H1 (cell line): ENCODE measurements around the gene RHD. TPM values are rescaled to one million over a fixed set of nuclear protein-coding genes. Genes with fewer than 3 reads are reported as not detected.

Source experiments
- CTCF ChIA-PET: fragments of 300-600 bp; sonication (Branson Sonifier 250); formaldehyde crosslinking; loops from one replicate; lab custom pipeline; 2021; ENCODE audit not compliant: partially characterized antibody; lab: Charles Lee
- POLR2A ChIA-PET: fragments of 300-600 bp; sonication (Branson Sonifier 250); formaldehyde crosslinking; loops from one replicate; lab custom pipeline; 2021; ENCODE audit warnings: inconsistent platforms; ENCODE audit not compliant: partially characterized antibody; lab: Charles Lee
- DNase-seq, 2 experiments: peaks; one replicate each; pipeline versions ENCODE4 v3.0.0 to v3.0.0-alpha.2; 2010 to 2022; ENCODE audit warnings: low spot score in 2 of 2, low read depth in 1 of 2, mixed read lengths in 1 of 2
- FAIRE-seq: peaks from 2 replicates; lab custom pipeline; 2011; peaks lifted over from hg19 to GRCh38; lab: Jason Lieb, UNC
- H2AFZ ChIP-seq: 2 replicates; pipeline ENCODE4 v1.8.1; 2012; ENCODE audit warnings: low read length, inconsistent platforms
- H2AK5ac ChIP-seq: 2 replicates; pipeline ENCODE4 v1.6.1; 2013; ENCODE audit warnings: low read depth, low read length
- H2BK120ac ChIP-seq: replicated peaks from 2 replicates; pipeline ENCODE3; 2013; ENCODE audit warnings: low read depth, low read length, inconsistent platforms
- H2BK12ac ChIP-seq: 2 replicates; pipeline ENCODE4 v1.6.1; 2013; ENCODE audit warnings: low read depth, low read length
- H2BK15ac ChIP-seq: 2 replicates; pipeline ENCODE4 v1.6.1; 2013; ENCODE audit warnings: low read length
- H2BK20ac ChIP-seq: 2 replicates; pipeline ENCODE4 v1.6.1; 2013; ENCODE audit warnings: low read length
- H2BK5ac ChIP-seq: 2 replicates; pipeline ENCODE4 v1.6.1; 2013; ENCODE audit warnings: low read depth, low read length
- H3K14ac ChIP-seq: 2 replicates; pipeline ENCODE4 v1.6.1; 2013; ENCODE audit warnings: inconsistent platforms; ENCODE audit not compliant: insufficient read length
- H3K18ac ChIP-seq: 2 replicates; pipeline ENCODE4 v1.6.1; 2013; ENCODE audit warnings: low read length; ENCODE audit errors: extremely low read depth
- H3K23ac ChIP-seq: 2 replicates; pipeline ENCODE4 v1.6.1; 2013; ENCODE audit warnings: inconsistent platforms; ENCODE audit not compliant: insufficient read length
- H3K23me2 ChIP-seq: 2 replicates; pipeline ENCODE4 v1.6.1; 2013; ENCODE audit warnings: low read depth, low read length
- H3K27ac ChIP-seq: 2 replicates; pipeline ENCODE4 v1.6.1; 2011; ENCODE audit warnings: low read depth, low read length, inconsistent platforms
- H3K27me3 ChIP-seq, 4 experiments: replicated peaks in 1 of 4; 1 replicate in 1 of 4; 2 replicates in 3 of 4; pipeline versions ENCODE4 v1.6.1 to v1.8.1; 2011 to 2013; ENCODE audit warnings: low read length in 3 of 4, mild to moderate bottlenecking in 3 of 4, inconsistent platforms in 2 of 4, mixed read lengths in 2 of 4, moderate library complexity in 1 of 4; ENCODE audit not compliant: control insufficient read depth in 3 of 4, insufficient read depth in 3 of 4; ENCODE audit errors: extremely low read depth in 1 of 4
- H3K36me3 ChIP-seq, 4 experiments: 2 replicates each; pipeline versions ENCODE4 v1.6.1 to v1.8.1; 2011 to 2013; ENCODE audit warnings: mild to moderate bottlenecking in 4 of 4, low read length in 3 of 4, moderate library complexity in 2 of 4, control low read depth in 1 of 4, inconsistent platforms in 1 of 4; ENCODE audit not compliant: insufficient read depth in 4 of 4, control insufficient read depth in 2 of 4
- H3K4ac ChIP-seq: replicated peaks from 2 replicates; pipeline ENCODE3; 2013; ENCODE audit warnings: low read length, low read depth, mixed read lengths, inconsistent platforms; ENCODE audit not compliant: insufficient read length
- H3K4me1 ChIP-seq, 4 experiments: replicated peaks in 1 of 4; 1 replicate in 1 of 4; 2 replicates in 3 of 4; pipeline versions ENCODE4 v1.6.1 to v1.8.1; 2011 to 2013; ENCODE audit warnings: low read length in 3 of 4, inconsistent platforms in 2 of 4, mixed read lengths in 1 of 4; ENCODE audit not compliant: insufficient read depth in 4 of 4, control insufficient read depth in 3 of 4
- H3K4me2 ChIP-seq, 2 experiments: 2 replicates each; pipeline versions ENCODE4 v1.6.1 to v1.8.1; 2011 to 2013; ENCODE audit warnings: low read depth in 2 of 2, low read length in 2 of 2, control low read depth in 1 of 2, inconsistent platforms in 1 of 2, mild to moderate bottlenecking in 1 of 2; ENCODE audit not compliant: insufficient read depth in 1 of 2
- H3K4me3 ChIP-seq, 4 experiments: fragments of 200-600, 300-600 bp in 1 of 4; sonication (generic), shearing (Covaris generic), sonication (Bioruptor Twin) in 1 of 4; 2 replicates each; pipeline versions ENCODE4 v1.5.1 to v1.8.1; 2011 to 2016; ENCODE audit warnings: low read length in 4 of 4, low read depth in 3 of 4, control low read depth in 2 of 4, inconsistent platforms in 2 of 4, mild to moderate bottlenecking in 2 of 4, mixed read lengths in 1 of 4, moderate library complexity in 1 of 4; ENCODE audit not compliant: insufficient read depth in 2 of 4; ENCODE audit errors: extremely low read depth in 1 of 4
- H3K56ac ChIP-seq: replicated peaks from 2 replicates; pipeline ENCODE3; 2013; ENCODE audit warnings: low read depth, mild to moderate bottlenecking, mixed read lengths, low read length, inconsistent platforms; ENCODE audit not compliant: insufficient read length
- H3K79me1 ChIP-seq: 2 replicates; pipeline ENCODE4 v1.6.1; 2013; ENCODE audit warnings: low read depth, low read length, control low read depth
- H3K79me2 ChIP-seq, 2 experiments: 2 replicates each; pipeline versions ENCODE4 v1.6.1 to v1.8.1; 2012 to 2013; ENCODE audit warnings: low read length in 2 of 2, mild to moderate bottlenecking in 2 of 2, inconsistent platforms in 1 of 2; ENCODE audit not compliant: insufficient read depth in 2 of 2, control insufficient read depth in 1 of 2
- H3K9ac ChIP-seq, 4 experiments: replicated peaks in 1 of 4; 1 replicate in 1 of 4; 2 replicates in 3 of 4; pipeline versions ENCODE4 v1.6.1 to v1.8.1; 2011 to 2013; ENCODE audit warnings: low read depth in 3 of 4, low read length in 3 of 4, control low read depth in 2 of 4, mild to moderate bottlenecking in 2 of 4, moderate library complexity in 2 of 4, inconsistent platforms in 1 of 4; ENCODE audit errors: extremely low read depth in 1 of 4
- H3K9me3 ChIP-seq, 2 experiments: 2 replicates each; pipeline versions ENCODE4 v1.6.1 to v1.8.1; 2012 to 2013; ENCODE audit warnings: mild to moderate bottlenecking in 2 of 2, moderate library complexity in 2 of 2, control low read depth in 1 of 2, inconsistent platforms in 1 of 2, low read depth in 1 of 2, low read length in 1 of 2, mixed read lengths in 1 of 2; ENCODE audit not compliant: insufficient read depth in 2 of 2
- H4K20me1 ChIP-seq, 2 experiments: replicated peaks in 1 of 2; 2 replicates each; pipeline versions ENCODE3 to v1.8.1; 2011 to 2013; ENCODE audit warnings: inconsistent platforms in 2 of 2, low read length in 2 of 2, mild to moderate bottlenecking in 1 of 2; ENCODE audit not compliant: insufficient read depth in 2 of 2, control insufficient read depth in 1 of 2
- H4K5ac ChIP-seq: 2 replicates; pipeline ENCODE4 v1.6.1; 2013; ENCODE audit warnings: low read length, low read depth, mixed read lengths, inconsistent platforms; ENCODE audit not compliant: insufficient read length
- H4K8ac ChIP-seq: 2 replicates; pipeline ENCODE4 v1.8.0; 2013; ENCODE audit warnings: mild to moderate bottlenecking, moderate library complexity, low read length, inconsistent platforms; ENCODE audit not compliant: insufficient read depth; ENCODE audit errors: extremely low read depth
- H4K91ac ChIP-seq: replicated peaks from 2 replicates; pipeline ENCODE3; 2013; ENCODE audit warnings: low read length, mixed read lengths, inconsistent platforms; ENCODE audit not compliant: insufficient read length
- KDM5A ChIP-seq: fragments of 200-600 bp; IDR thresholded peaks from 2 replicates; pipeline ENCODE4 v1.7.1; 2012; ENCODE audit warnings: mild to moderate bottlenecking, low read length, inconsistent platforms, mixed read lengths
- RAD21 ChIP-seq, 2 experiments: IDR thresholded peaks in 1 of 2; conservative IDR thresholded peaks in 1 of 2; 2 replicates each; pipeline ENCODE4 v1.6.1; 2011; ENCODE audit warnings: low read depth in 2 of 2, low read length in 2 of 2, improper control_type of control experiment in 1 of 2, inconsistent platforms in 1 of 2, mild to moderate bottlenecking in 1 of 2, moderate library complexity in 1 of 2
- SIN3A ChIP-seq, 2 experiments: IDR thresholded peaks in 1 of 2; conservative IDR thresholded peaks in 1 of 2; 2 replicates each; pipeline ENCODE4 v1.6.1; 2011 to 2012; ENCODE audit warnings: low read length in 2 of 2, improper control_type of control experiment in 1 of 2, low read depth in 1 of 2, mild to moderate bottlenecking in 1 of 2
- TBP ChIP-seq: IDR thresholded peaks from 2 replicates; pipeline ENCODE4 v1.6.1; 2011; ENCODE audit warnings: low read depth, low read length, improper control_type of control experiment
- WGBS, 2 experiments: shearing (Covaris generic) in 1 of 2; methylation state at CpG; one replicate each; pipeline versions ENCODE4 v1.1.6 to v1.1.7; 2013 to 2015; ENCODE audit warnings: low lambda C conversion rate in 2 of 2, mixed read lengths in 2 of 2, inconsistent platforms in 1 of 2, low coverage in 1 of 2, missing lambda C conversion rate in 1 of 2; ENCODE audit not compliant: insufficient replicate concordance in 2 of 2, insufficient coverage in 1 of 2, insufficient read length in 1 of 2; ENCODE audit errors: extremely low coverage in 1 of 2, missing lambda C conversion rate in 1 of 2; 5-methylcytosine and 5-hydroxymethylcytosine counted together
- polyA plus RNA-seq, 7 experiments: library from polyadenylated mRNA; depleted of rRNA in 3 of 7; stranded (reverse) in 5 of 7; unstranded in 2 of 7; fragments of >200 nt in 5 of 7; fragments of 200-250 nt in 2 of 7; gene quantifications; 1 replicate in 5 of 7; 2 replicates in 1 of 7; 4 replicates in 1 of 7; pipeline versions ENCODE4 v1.2.1 to v1.2.3, GENCODE V29; 2011 to 2013; ENCODE audit warnings: missing spikeins in 2 of 7, mixed read lengths in 2 of 7
- total RNA-seq: library from RNA; stranded (reverse); fragmentation: NEBNext Ultra II Directional; extraction: Animal tissue kit (Norgen Biotek cat#: 25700); gene quantifications from 2 replicates; pipeline ENCODE4 v1.2.1, GENCODE V29; 2021
- TF ChIP-seq, protein P1 (sequence below): IDR thresholded peaks from 2 replicates; pipeline ENCODE4 v1.6.1; 2012; ENCODE audit warnings: inconsistent platforms

Gene RHD
- total and polyA plus RNA-seq, 2 of the 8 experiments (the other 6 are each of a cell fraction or from before 2014, with no cell fraction given): 0.21 TPM; not detected in 1

DNA sequence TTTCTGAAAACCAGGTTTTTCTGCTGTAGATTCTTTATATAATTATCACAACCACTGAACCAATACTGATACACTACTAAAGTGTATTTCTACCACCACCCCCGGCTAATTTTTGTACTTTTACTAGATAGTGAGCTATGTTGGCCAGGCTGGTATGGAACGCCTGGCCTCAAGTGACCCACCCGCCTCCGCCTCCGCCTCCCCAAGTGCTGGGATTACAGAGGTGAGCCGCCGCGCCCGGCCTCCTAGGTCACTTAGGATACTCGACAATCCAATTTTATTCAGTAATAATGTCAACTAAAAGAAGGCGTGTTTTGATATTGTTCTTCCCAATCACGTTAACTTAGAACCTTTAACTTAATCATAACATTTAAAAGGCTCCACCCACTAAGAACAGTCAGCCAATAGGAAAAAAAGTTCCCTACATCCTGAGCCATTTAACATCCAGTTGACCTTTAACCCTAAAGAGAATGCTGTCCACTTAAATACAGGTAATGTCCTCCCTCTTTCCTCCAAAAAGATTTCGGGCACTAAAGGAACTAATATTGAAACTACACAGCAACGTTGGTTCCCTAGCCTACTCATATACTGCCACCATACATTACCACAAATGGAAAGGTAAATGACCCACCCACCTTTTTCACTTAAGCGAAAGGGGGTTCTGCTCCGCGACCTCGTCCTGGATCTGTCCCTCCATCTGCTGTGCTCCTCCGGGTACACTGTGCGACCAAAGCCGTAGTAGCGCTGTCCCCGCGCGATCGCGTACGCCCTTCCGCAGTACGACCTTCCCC is 26.3 kb upstream of the RHD start:
- no peak overlapping the region for H2AK5ac ChIP-seq
- no peak overlapping the region for H3K23ac ChIP-seq
- H3K56ac ChIP-seq: no peak overlapping the region
- no peak overlapping the region for H3K4ac ChIP-seq
- FAIRE-seq (no peak), DNase-seq (no peak)
- ChIA-PET POLR2A (interaction anchor here (1.0 to 5.0 kb wide), 8 partner anchors 7 to 111 kb away, joined by 3 to 66 read pairs (median 4); partner anchors contain the start of gene SYF2), CTCF (interaction anchor here (0.6 kb wide), 1 partner anchor 212 kb away, joined by 3 read pairs; no protein-coding TSS in a partner anchor)
- 0 out of 2 replicates have a peak overlapping the region, but pooled peaks have one; percentile 7 for H2BK12ac ChIP-seq
- H3K18ac ChIP-seq: peak overlapping the region; percentile 9; the same call in 1 of the 2 replicates
- H3K23me2 ChIP-seq: peaks cover 9% of the 10 kb centered on the region
- peak overlapping the region; percentile 84; the same call in 1 of the 2 replicates for H3K27ac ChIP-seq
- no peak overlapping the region for H4K5ac ChIP-seq
- H3K27me3 ChIP-seq: no peaks in the 10 kb centered on the region
- peaks cover 3 to 24% of the 10 kb centered on the region in 2 experiments; a peak in 3 of 4 replicates for H3K79me2 ChIP-seq
- no peak overlapping the region for H2BK15ac ChIP-seq
- peaks cover 6 to 8% of the 10 kb centered on the region in 2 experiments for H4K20me1 ChIP-seq
- H3K36me3 ChIP-seq: peaks cover 15 to 34% (median 22%) of the 10 kb centered on the region in 4 experiments
- no peak overlapping the region for H2AFZ ChIP-seq
- no peak overlapping the region for H2BK120ac ChIP-seq
- H3K14ac ChIP-seq: no peak overlapping the region
- H3K4me1 ChIP-seq: no peaks in the 10 kb centered on the region; a peak in 1 of 7 replicates
- TF ChIP-seq SIN3A (conservative IDR thresholded peaks at IDR 0.05 in 1 of 2, IDR thresholded peaks at IDR 0.05 in 1 of 2; ENCODE audit: low read depth in 1 of 2, low read length in 2 of 2) (peak in 1 of 2 experiments; percentile 42; a peak in 1 of 4 replicates), RAD21 (IDR thresholded peaks at IDR 0.05 in 1 of 2, conservative IDR thresholded peaks at IDR 0.05 in 1 of 2; ENCODE audit: low read depth in 2 of 2, low read length in 2 of 2) (no peak), KDM5A (0 out of 2 replicates have a peak, but pooled peaks have one; percentile 4), TBP (no peak)
- TF ChIP-seq, protein P1, sequence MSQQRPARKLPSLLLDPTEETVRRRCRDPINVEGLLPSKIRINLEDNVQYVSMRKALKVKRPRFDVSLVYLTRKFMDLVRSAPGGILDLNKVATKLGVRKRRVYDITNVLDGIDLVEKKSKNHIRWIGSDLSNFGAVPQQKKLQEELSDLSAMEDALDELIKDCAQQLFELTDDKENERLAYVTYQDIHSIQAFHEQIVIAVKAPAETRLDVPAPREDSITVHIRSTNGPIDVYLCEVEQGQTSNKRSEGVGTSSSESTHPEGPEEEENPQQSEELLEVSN: no peak
- no peak overlapping the region for H2BK20ac ChIP-seq
- H3K9me3 ChIP-seq: no peaks in the 10 kb centered on the region
- peak overlapping the region; percentile 83; the same call in 1 of the 2 replicates for H2BK5ac ChIP-seq
- no peak overlapping the region; the same call in 1 of the 2 replicates for H4K8ac ChIP-seq
- peak overlapping the region; percentile 67 to 99 (median 96) for H3K4me3 ChIP-seq
- no peak overlapping the region for H4K91ac ChIP-seq
- peak overlapping the region; percentile 87 to 92 for H3K4me2 ChIP-seq
- peaks cover 6% of the 10 kb centered on the region for H3K79me1 ChIP-seq
- H3K9ac ChIP-seq: peak overlapping the region; percentile 78 to 89 (median 86)
- 35% methylated on average over 30 of the region's 30 CpGs; no CpG with 5 or more reads in 1 of the 2 experiments for WGBS, 2 experiments
